GM13977 (cell line): Measurements from ENCODE around the gene TBRG4.
"Not testable (repeated sequence)": the region's sequence is repeated elsewhere in the genome, so short reads cannot be mapped to it uniquely, and the experiment has no call there.

ENCODE experiments used
- DNase-seq: peaks from one replicate; pipeline ENCODE4 v3.0.0; 2012; ENCODE audit warnings: low spot score
- in situ Hi-C: fragments of 300-500 bp; cut with MboI; formaldehyde crosslinking; loops from one replicate; pipeline ENCODE4 v1.12.0; 2022; ENCODE audit warnings: low sequenced_read_pairs, low pct_unique_long_range_greater_than_20kb, mixed read lengths, inconsistent platforms; ENCODE audit not compliant: unreplicated experiment
- TF ChIP-seq, protein P1 (sequence below): IDR thresholded peaks from 2 replicates; pipeline ENCODE4 v1.5.1; 2012; ENCODE audit warnings: mild to moderate bottlenecking, control low read depth; ENCODE audit not compliant: insufficient read depth; ENCODE audit errors: extremely low read depth, missing control alignments

TBRG4 gene

DNA sequence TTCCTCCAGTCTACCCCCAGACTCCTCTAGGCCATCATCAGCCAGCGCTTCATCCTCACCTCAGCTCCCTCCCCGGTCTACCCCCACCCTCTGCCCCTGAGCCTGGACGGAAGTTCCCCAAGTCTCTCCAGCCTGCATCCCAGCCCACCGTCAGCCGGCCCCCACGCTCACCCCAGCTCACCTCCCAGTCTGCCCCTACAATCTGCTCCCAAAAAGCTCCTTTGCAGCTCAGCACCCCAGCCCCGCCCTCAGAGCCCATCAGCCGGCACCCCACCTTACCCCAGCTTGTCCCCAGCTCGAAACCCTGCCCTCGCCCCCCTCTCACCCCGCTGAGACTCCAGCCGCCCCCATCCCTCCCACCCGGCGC, 45.8 kb upstream of the TBRG4 start:
- DNase-seq = no peak
- TF ChIP-seq, protein P1, sequence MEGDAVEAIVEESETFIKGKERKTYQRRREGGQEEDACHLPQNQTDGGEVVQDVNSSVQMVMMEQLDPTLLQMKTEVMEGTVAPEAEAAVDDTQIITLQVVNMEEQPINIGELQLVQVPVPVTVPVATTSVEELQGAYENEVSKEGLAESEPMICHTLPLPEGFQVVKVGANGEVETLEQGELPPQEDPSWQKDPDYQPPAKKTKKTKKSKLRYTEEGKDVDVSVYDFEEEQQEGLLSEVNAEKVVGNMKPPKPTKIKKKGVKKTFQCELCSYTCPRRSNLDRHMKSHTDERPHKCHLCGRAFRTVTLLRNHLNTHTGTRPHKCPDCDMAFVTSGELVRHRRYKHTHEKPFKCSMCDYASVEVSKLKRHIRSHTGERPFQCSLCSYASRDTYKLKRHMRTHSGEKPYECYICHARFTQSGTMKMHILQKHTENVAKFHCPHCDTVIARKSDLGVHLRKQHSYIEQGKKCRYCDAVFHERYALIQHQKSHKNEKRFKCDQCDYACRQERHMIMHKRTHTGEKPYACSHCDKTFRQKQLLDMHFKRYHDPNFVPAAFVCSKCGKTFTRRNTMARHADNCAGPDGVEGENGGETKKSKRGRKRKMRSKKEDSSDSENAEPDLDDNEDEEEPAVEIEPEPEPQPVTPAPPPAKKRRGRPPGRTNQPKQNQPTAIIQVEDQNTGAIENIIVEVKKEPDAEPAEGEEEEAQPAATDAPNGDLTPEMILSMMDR = no peak
- in situ Hi-C loops = loop anchor here (10.0 to 25.0 kb wide), 2 partner anchors 98 to 705 kb away; partner anchors contain the start of gene CCDC201

GRCh38 chr7:45156516-45157272, 45.2 kb upstream of the TBRG4 start:
- no peak for DNase-seq
- TF ChIP-seq, protein P1 = no peak
- in situ Hi-C loops = loop anchor here (10.0 to 25.0 kb wide), 2 partner anchors 98 to 706 kb away; partner anchors contain the start of gene CCDC201

GRCh38 chr7:45155941-45156340, 44.4 kb upstream of the TBRG4 start:
- TF ChIP-seq, protein P1 = no peak
- in situ Hi-C loops = loop anchor here (10.0 to 25.0 kb wide), 2 partner anchors 99 to 706 kb away; partner anchors contain the start of gene CCDC201
- no peak for DNase-seq

GRCh38 chr7:45155357-45155900, 43.9 kb upstream of the TBRG4 start:
- DNase-seq = no peak
- in situ Hi-C loops = loop anchor here (10.0 to 25.0 kb wide), 2 partner anchors 99 to 707 kb away; partner anchors contain the start of gene CCDC201
- TF ChIP-seq, protein P1 = no peak

DNA sequence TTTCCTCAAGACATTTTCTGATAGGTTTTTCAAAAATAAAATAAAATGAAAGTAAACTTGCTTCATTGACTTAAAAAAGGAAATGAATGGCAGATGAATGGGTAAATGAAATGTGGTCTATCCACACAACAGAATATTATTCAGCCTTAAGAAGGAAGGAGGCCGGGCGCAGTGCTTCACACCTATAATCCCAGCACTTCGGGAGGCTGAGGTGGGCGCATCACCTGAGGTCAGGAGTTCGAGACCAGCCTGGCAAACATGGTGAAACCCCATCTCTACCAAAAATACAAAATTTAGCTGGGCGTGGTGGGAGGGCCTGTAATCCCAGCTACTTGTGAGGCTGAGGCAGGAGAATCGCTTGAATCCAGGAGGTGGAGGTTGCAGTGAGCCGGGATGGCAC, 42.4 kb upstream of the TBRG4 start:
- in situ Hi-C loops = loop anchor here (10.0 to 25.0 kb wide), 2 partner anchors 101 to 708 kb away; partner anchors contain the start of gene CCDC201
- DNase-seq = not testable (repeated sequence)

GRCh38 chr7:45153233-45153632, 41.7 kb upstream of the TBRG4 start:
- in situ Hi-C loops = loop anchor here (10.0 to 25.0 kb wide), 2 partner anchors 102 to 709 kb away; partner anchors contain the start of gene CCDC201
- no peak for DNase-seq
- TF ChIP-seq, protein P1 = no peak

GRCh38 chr7:45151967-45152366, 40.5 kb upstream of the TBRG4 start:
- TF ChIP-seq, protein P1 = no peak
- in situ Hi-C loops = loop anchor here (10.0 to 25.0 kb wide), 2 partner anchors 103 to 710 kb away; partner anchors contain the start of gene CCDC201
- no peak for DNase-seq
